WERI-Rb-1 (cell line): ENCODE measurements around the gene FAM53A.

Source experiments
- DNase-seq: peaks from one replicate; pipeline ENCODE4 v3.0.0-alpha.2; 2020
- H3K27ac ChIP-seq: fragments of 250-450 bp; sonication (Bioruptor Pico); 2 replicates; pipeline ENCODE4 v1.5.1; 2020; ENCODE audit warnings: mild to moderate bottlenecking, moderate library complexity
- H3K27me3 ChIP-seq: fragments of 250-450 bp; sonication (Bioruptor Pico); 2 replicates; pipeline ENCODE4 v1.5.1; 2021; ENCODE audit warnings: mild to moderate bottlenecking, low read depth, moderate library complexity; ENCODE audit not compliant: insufficient read depth, severe bottlenecking
- H3K36me3 ChIP-seq: fragments of 250-450 bp; sonication (Bioruptor Pico); 2 replicates; pipeline ENCODE4 v1.5.1; 2020; ENCODE audit warnings: mild to moderate bottlenecking, moderate library complexity
- H3K4me3 ChIP-seq: 2 replicates; pipeline ENCODE4 v1.5.1; 2011; ENCODE audit warnings: low read depth, mild to moderate bottlenecking, control low read depth, low read length
- H3K9me3 ChIP-seq: fragments of 250-450 bp; sonication (Bioruptor Pico); 2 replicates; pipeline ENCODE4 v1.5.1; 2021; ENCODE audit warnings: mild to moderate bottlenecking, moderate library complexity; ENCODE audit not compliant: severe bottlenecking
- CTCF ChIP-seq: IDR thresholded peaks from 2 replicates; pipeline ENCODE4 v1.5.1; 2011; ENCODE audit warnings: low read depth, mild to moderate bottlenecking, control low read depth, inconsistent platforms, low read length

FAM53A gene

GRCh38 chr4:1656986-1657385 is 27.1 kb downstream of the FAM53A start:
- no peak for TF ChIP-seq CTCF
- H3K36me3 ChIP-seq, result no peaks in the 10 kb centered on the region
- DNase-seq, result no peak
- no peak overlapping the region for H3K4me3 ChIP-seq
- H3K27ac ChIP-seq, result no peak overlapping the region
- no peaks in the 10 kb centered on the region for H3K9me3 ChIP-seq
- H3K27me3 ChIP-seq, result no peaks in the 10 kb centered on the region

GRCh38 chr4:1656132-1656531 is 28.0 kb downstream of the FAM53A start:
- Histone ChIP-seq H3K9me3 (no peaks in the 10 kb centered on the region), H3K4me3 (no peak overlapping the region), H3K36me3 (no peaks in the 10 kb centered on the region), H3K27ac (no peak overlapping the region), H3K27me3 (no peaks in the 10 kb centered on the region)
- TF ChIP-seq CTCF, result no peak
- DNase-seq, result no peak

DNA sequence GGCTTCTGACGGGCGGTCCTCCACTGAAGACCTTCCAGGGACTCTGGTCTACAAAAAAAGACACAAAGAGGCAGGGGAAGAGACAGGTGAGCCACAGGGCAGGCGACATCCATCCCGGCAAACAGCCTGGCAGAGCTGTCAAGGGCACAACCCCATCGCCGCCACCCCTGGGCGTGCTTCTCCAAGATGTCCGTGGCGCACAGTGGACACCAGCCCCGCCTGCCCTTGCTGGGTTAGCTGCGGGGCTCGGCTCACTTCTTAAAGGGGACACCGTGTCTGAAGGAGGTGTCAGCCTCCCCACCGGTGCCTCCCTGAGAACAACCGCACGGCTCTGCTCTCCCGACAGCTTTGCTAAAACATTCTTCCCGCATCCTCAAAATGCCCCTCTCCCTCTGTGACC is 28.4 kb downstream of the FAM53A start:
- no peaks in the 10 kb centered on the region for H3K36me3 ChIP-seq
- TF ChIP-seq CTCF, result no peak
- H3K27ac ChIP-seq, result no peak overlapping the region
- no peaks in the 10 kb centered on the region for H3K9me3 ChIP-seq
- no peak overlapping the region for H3K4me3 ChIP-seq
- no peak for DNase-seq
- no peaks in the 10 kb centered on the region for H3K27me3 ChIP-seq

GRCh38 chr4:1655081-1655480 is 29.0 kb downstream of the FAM53A start:
- Histone ChIP-seq H3K27me3 (no peaks in the 10 kb centered on the region), H3K36me3 (no peaks in the 10 kb centered on the region), H3K4me3 (no peak overlapping the region), H3K27ac (no peak overlapping the region), H3K9me3 (no peaks in the 10 kb centered on the region)
- no peak for DNase-seq
- TF ChIP-seq CTCF, result no peak

- Histone ChIP-seq H3K27me3 (no peaks in the 10 kb centered on the region), H3K4me3 (no peak overlapping the region), H3K36me3 (no peaks in the 10 kb centered on the region), H3K9me3 (no peaks in the 10 kb centered on the region), H3K27ac (no peak overlapping the region)
- no peak for TF ChIP-seq CTCF
- DNase-seq, result no peak
Measured at GRCh38 chr4:1654216-1654955, 29.7 kb downstream of the FAM53A start.

DNA sequence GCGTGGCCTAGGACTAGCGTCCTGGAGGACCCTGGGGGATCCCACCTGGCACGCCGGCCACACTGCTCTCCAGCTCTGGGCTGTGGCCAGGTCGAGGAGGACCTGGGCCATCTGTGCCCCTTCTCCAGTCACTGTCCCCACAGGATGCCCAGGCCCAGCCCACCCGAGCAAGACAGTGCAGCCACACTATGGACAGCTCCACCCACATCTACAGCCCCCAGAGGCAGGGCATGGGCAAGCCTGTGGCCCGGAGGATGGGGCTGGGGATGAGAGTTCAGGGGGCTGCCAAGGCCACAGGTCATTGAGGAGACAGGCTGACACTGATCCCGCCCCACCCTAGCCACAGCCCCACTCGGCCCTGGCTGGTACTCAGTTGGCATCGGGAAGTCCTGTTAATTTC is 30.3 kb downstream of the FAM53A start:
- H3K27me3 ChIP-seq, result no peaks in the 10 kb centered on the region
- H3K9me3 ChIP-seq, result no peaks in the 10 kb centered on the region
- no peak for TF ChIP-seq CTCF
- H3K36me3 ChIP-seq, result no peaks in the 10 kb centered on the region
- H3K27ac ChIP-seq, result no peak overlapping the region
- no peak overlapping the region for H3K4me3 ChIP-seq
- no peak for DNase-seq
